Esophagus muscularis mucosa (tissue), 3 donors: ENCODE results near the gene FCHO1.

Experiments used
- CTCF ChIP-seq, 3 experiments: fragments of 200-600 bp in 2 of 3; fragments of 450-650 bp in 1 of 3; sonication (generic) in 2 of 3; IDR thresholded peaks; one replicate each; pipeline ENCODE4 v1.5.1; 2017 to 2019; ENCODE audit warnings: antibody characterized with exemption in 3 of 3, mild to moderate bottlenecking in 2 of 3, moderate library complexity in 1 of 3
- EP300 ChIP-seq: sonication (generic); formaldehyde crosslinking; IDR thresholded peaks from one replicate; pipeline ENCODE4 v1.6.1; 2017; ENCODE audit warnings: antibody characterized with exemption

- TF ChIP-seq CTCF (IDR thresholded peaks at IDR 0.05) (no peak), EP300 (no peak)
Measured at GRCh38 chr19:17706750-17707181, 44.5 kb upstream of the FCHO1 start.
